Endodermal cell (in vitro differentiated cells): ENCODE data around the gene POP4. TPM values are rescaled to one million over a fixed set of nuclear protein-coding genes. Genes with fewer than 3 reads are reported as not detected.

Source experiments
- DNase-seq: peaks from one replicate; pipeline ENCODE4 v3.0.0-alpha.2; 2017
- H3K27ac ChIP-seq: 2 replicates; pipeline ENCODE4 v1.5.1; 2013; ENCODE audit warnings: mild to moderate bottlenecking, low read depth, low read length, moderate library complexity
- H3K27me3 ChIP-seq: 2 replicates; pipeline ENCODE4 v1.6.1; 2013; ENCODE audit warnings: mild to moderate bottlenecking, low read length, moderate library complexity; ENCODE audit not compliant: insufficient read depth, control insufficient read depth, poor library complexity, severe bottlenecking
- H3K36me3 ChIP-seq: 2 replicates; pipeline ENCODE4 v1.7.0; 2013; ENCODE audit warnings: mild to moderate bottlenecking, low read length, moderate library complexity; ENCODE audit not compliant: control insufficient read depth, insufficient read depth
- H3K4me1 ChIP-seq: one replicate; pipeline ENCODE4 v1.7.0; 2013; ENCODE audit warnings: low read length; ENCODE audit not compliant: control insufficient read depth, insufficient read depth
- H3K4me3 ChIP-seq: 2 replicates; pipeline ENCODE4 v1.5.1; 2013; ENCODE audit warnings: mild to moderate bottlenecking, low read length, moderate library complexity
- H3K9ac ChIP-seq: 2 replicates; pipeline ENCODE4 v1.6.1; 2013; ENCODE audit warnings: mild to moderate bottlenecking, low read length, moderate library complexity; ENCODE audit not compliant: poor library complexity, severe bottlenecking; ENCODE audit errors: extremely low read depth
- H3K9me3 ChIP-seq: 2 replicates; pipeline ENCODE4 v1.6.1; 2013; ENCODE audit warnings: mild to moderate bottlenecking, low read length, moderate library complexity; ENCODE audit not compliant: control insufficient read depth
- H3K27ac Mint-ChIP-seq: 2 replicates; pipeline ENCODE4 v1.8.0; 2020; ENCODE audit warnings: mixed read lengths
- H3K27me3 Mint-ChIP-seq: 2 replicates; pipeline ENCODE4 v1.8.0; 2021; ENCODE audit warnings: mild to moderate bottlenecking, mixed read lengths; ENCODE audit not compliant: insufficient read depth
- H3K36me3 Mint-ChIP-seq: 2 replicates; pipeline ENCODE4 v1.8.0; 2020; ENCODE audit warnings: low read depth, mixed read lengths
- H3K4me1 Mint-ChIP-seq: 2 replicates; pipeline ENCODE4 v1.8.0; 2020; ENCODE audit warnings: mixed read lengths
- H3K4me3 Mint-ChIP-seq: 2 replicates; pipeline ENCODE4 v1.8.0; 2020; ENCODE audit warnings: mild to moderate bottlenecking, moderate library complexity, mixed read lengths
- H3K9me3 Mint-ChIP-seq: 2 replicates; pipeline ENCODE4 v1.8.0; 2020; ENCODE audit warnings: mild to moderate bottlenecking, mixed read lengths
- CTCF ChIP-seq: fragments of 200-600 bp; sonication (generic); conservative IDR thresholded peaks from 2 replicates; pipeline ENCODE4 v1.5.0; 2021; ENCODE audit warnings: antibody characterized with exemption, mild to moderate bottlenecking
- WGBS, 2 experiments: methylation state at CpG; one replicate each; pipeline versions ENCODE4 v1.1.5 to v1.1.7; 2013; ENCODE audit warnings: missing lambda C conversion rate in 2 of 2, mixed read lengths in 1 of 2; ENCODE audit not compliant: insufficient coverage in 1 of 2, insufficient read length in 1 of 2; 5-methylcytosine and 5-hydroxymethylcytosine counted together
- total RNA-seq, 2 donors: library from RNA; stranded (reverse); fragmentation: NEBNext Ultra II Directional in 1 of 2; extraction: Animal tissue kit (Norgen Biotek cat#: 25700) in 1 of 2; gene quantifications; 2 replicates in 1 of 2; 3 replicates in 1 of 2; pipeline ENCODE4 v1.2.1, GENCODE V29; 2021

POP4 gene
- total RNA-seq, 2 donors from 2014 or later = 58.2 to 59.7 TPM

- peaks cover 42% of the 10 kb centered on the region for H3K36me3 ChIP-seq
- H3K9me3 ChIP-seq = no peaks in the 10 kb centered on the region
- H3K9me3 Mint-ChIP-seq = no peaks in the 10 kb centered on the region
Observed at GRCh38 chr19:29614780-29615179, 8.7 kb downstream of the POP4 start.

GRCh38 chr19:29615891-29616425 is 9.9 kb downstream of the POP4 start:
- H3K27me3 Mint-ChIP-seq = no peaks in the 10 kb centered on the region

More at GRCh38 chr19:29614780-29615179, 8.7 kb downstream of the POP4 start:
- Histone ChIP-seq H3K27ac (no peak overlapping the region), H3K27me3 (no peaks in the 10 kb centered on the region), H3K4me1 (no peaks in the 10 kb centered on the region), H3K9ac (no peak overlapping the region), H3K4me3 (no peak overlapping the region)
- H3K27ac Mint-ChIP-seq = no peak overlapping the region
- DNase-seq = no peak
- no peak for TF ChIP-seq CTCF
- no peaks in the 10 kb centered on the region for H3K27me3 Mint-ChIP-seq
- no peak overlapping the region for H3K4me3 Mint-ChIP-seq
- H3K36me3 Mint-ChIP-seq = peaks cover 44% of the 10 kb centered on the region
- H3K4me1 Mint-ChIP-seq = no peaks in the 10 kb centered on the region
- 66 to 97% methylated on average over 2 to 3 of the region's 4 CpGs for WGBS, 2 experiments

GRCh38 chr19:29616541-29616940 is 10.5 kb downstream of the POP4 start:
- whole genome bisulfite sequencing, 2 experiments = 92 to 97% methylated on average over 13 to 16 of the region's 16 CpGs
- no peaks in the 10 kb centered on the region for H3K4me1 ChIP-seq
- Mint-ChIP-seq H3K4me1 (no peaks in the 10 kb centered on the region), H3K36me3 (peaks cover 38% of the 10 kb centered on the region), H3K27me3 (peaks cover 1% of the 10 kb centered on the region), H3K9me3 (no peaks in the 10 kb centered on the region), H3K4me3 (no peak overlapping the region), H3K27ac (no peak overlapping the region)
- no peak overlapping the region for H3K27ac ChIP-seq
- DNase-seq = no peak
- no peaks in the 10 kb centered on the region for H3K9me3 ChIP-seq
- H3K4me3 ChIP-seq = no peak overlapping the region
- H3K36me3 ChIP-seq = peaks cover 36% of the 10 kb centered on the region
- H3K9ac ChIP-seq = no peak overlapping the region
- no peak for TF ChIP-seq CTCF
- no peaks in the 10 kb centered on the region for H3K27me3 ChIP-seq

More at GRCh38 chr19:29615891-29616425, 9.9 kb downstream of the POP4 start:
- DNase-seq = no peak
- H3K9me3 Mint-ChIP-seq = no peaks in the 10 kb centered on the region
- H3K9me3 ChIP-seq = no peaks in the 10 kb centered on the region
- no peaks in the 10 kb centered on the region for H3K4me1 ChIP-seq
- H3K27ac Mint-ChIP-seq = no peak overlapping the region
- no peak for TF ChIP-seq CTCF
- H3K27ac ChIP-seq = no peak overlapping the region
- H3K36me3 ChIP-seq = peaks cover 42% of the 10 kb centered on the region
- WGBS, 2 experiments = 92 to 97% methylated on average over 8 to 10 of the region's 10 CpGs
- H3K4me3 ChIP-seq = no peak overlapping the region
- no peaks in the 10 kb centered on the region for H3K4me1 Mint-ChIP-seq
- H3K9ac ChIP-seq = no peak overlapping the region
- H3K36me3 Mint-ChIP-seq = peaks cover 42% of the 10 kb centered on the region
- H3K4me3 Mint-ChIP-seq = no peak overlapping the region
- no peaks in the 10 kb centered on the region for H3K27me3 ChIP-seq
